Measurements from ENCODE around the gene CDC23. TPM values are rescaled to one million over a fixed set of nuclear protein-coding genes. Genes with fewer than 3 reads are reported as not detected.
"Not testable (repeated sequence)": the region's sequence is repeated elsewhere in the genome, so short reads cannot be mapped to it uniquely, and the experiment has no call there.

Gene CDC23
- 31.8 and 35.0 TPM in 2 replicates for total RNA-seq

- DNase-seq (ENCODE audit: low read depth) = peak; percentile 99
Observed at GRCh38 chr5:138213161-138214029, at the start of gene CDC23. Gene CDC23, minus strand, starts transcription at chr5:138213323. Its CDS starts 11 bp downstream, at chr5:138213312.

- DNase-seq (ENCODE audit: low read depth) = no peak
Observed at GRCh38 chr5:138258704-138259292, 45.7 kb upstream of the CDC23 start.

GRCh38 chr5:138257583-138257982 is 44.5 kb upstream of the CDC23 start:
- no peak for DNase-seq (ENCODE audit: low read depth)

GRCh38 chr5:138252944-138253343 is 39.8 kb upstream of the CDC23 start:
- no peak for DNase-seq (ENCODE audit: low read depth)

GRCh38 chr5:138247800-138248199 is 34.7 kb upstream of the CDC23 start:
- not testable (repeated sequence) for DNase-seq (ENCODE audit: low read depth)

DNA sequence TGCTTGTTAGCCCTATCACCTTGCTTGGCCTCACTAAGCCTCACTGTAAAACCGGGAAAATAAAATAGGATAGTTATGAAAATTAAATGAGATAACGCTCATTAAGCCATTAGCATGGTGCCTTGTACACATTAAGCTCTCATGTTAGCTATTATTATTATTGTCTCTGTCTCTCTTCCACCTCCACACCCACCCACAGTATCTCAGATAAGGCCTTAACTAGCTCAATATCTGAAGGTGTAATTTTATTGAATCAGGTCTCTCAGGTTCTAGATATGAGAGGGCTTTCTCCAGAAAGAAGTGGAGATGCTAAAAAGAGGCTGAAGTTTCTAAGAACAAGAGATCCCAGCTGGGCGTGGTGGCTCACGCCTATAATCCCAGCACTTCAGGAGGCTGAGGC is 33.7 kb upstream of the CDC23 start:
- no peak for DNase-seq (ENCODE audit: low read depth)

GRCh38 chr5:138246334-138246733 is 33.2 kb upstream of the CDC23 start:
- DNase-seq (ENCODE audit: low read depth) = no peak

GRCh38 chr5:138245717-138246116 is 32.6 kb upstream of the CDC23 start:
- DNase-seq (ENCODE audit: low read depth) = no peak

DNA sequence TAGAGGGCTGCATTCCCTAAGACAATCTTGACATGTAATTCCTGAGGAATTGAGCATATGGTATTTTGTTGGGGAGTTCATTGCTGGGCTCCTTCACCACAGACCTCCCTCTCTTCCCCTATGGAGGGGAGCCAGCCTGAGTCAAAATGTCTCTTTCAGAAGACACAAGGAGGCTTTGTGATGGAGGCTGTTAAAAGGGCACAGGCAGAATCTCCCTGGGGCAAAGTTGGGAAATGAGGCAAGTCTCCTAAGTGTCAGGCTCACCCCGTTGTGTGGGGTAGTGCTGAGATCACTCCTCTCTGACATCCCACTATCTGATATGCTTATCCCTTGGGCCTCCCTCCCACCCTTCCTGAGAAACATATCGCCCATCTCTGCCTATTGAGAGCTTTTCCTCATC is 30.7 kb upstream of the CDC23 start:
- no peak for DNase-seq (ENCODE audit: low read depth)

- peak; percentile 14 for DNase-seq (ENCODE audit: low read depth)
Observed at GRCh38 chr5:138241688-138242571, 28.8 kb upstream of the CDC23 start.

DNA sequence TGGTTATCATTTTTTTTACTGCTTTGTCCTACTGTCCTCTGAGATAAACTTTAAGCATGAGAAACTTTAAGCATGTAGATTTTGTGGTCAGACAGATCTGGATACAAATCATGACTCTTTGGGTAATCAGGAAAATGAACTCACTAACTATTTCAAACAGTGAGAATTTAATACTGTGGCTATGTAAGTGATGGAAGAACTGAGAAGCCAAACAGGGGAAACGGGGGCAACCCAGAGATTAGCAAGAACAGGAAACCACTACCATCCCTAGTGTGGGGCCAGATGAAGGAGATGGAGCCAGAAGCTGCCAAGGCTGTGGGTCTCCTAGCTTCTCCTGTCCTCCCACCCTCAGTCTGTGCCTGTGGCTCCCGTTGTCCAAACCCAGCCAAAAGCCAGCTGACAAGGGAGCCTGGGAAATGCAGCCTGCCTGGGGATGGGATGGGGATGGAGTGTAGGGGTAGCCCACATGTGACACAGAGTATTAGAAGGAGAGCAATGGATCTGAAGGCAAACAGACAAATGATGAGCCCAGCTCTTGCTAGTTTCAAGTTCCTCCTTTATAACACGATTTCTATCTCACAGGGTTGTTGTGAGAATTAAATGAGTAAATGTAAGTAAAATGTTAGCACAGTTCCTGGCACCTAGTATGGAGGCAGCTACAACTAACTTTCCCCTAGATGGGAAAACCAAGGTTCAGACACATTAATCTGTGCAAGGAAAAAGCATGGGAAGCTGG is 27.7 kb upstream of the CDC23 start:
- no peak for DNase-seq (ENCODE audit: low read depth)

DNA sequence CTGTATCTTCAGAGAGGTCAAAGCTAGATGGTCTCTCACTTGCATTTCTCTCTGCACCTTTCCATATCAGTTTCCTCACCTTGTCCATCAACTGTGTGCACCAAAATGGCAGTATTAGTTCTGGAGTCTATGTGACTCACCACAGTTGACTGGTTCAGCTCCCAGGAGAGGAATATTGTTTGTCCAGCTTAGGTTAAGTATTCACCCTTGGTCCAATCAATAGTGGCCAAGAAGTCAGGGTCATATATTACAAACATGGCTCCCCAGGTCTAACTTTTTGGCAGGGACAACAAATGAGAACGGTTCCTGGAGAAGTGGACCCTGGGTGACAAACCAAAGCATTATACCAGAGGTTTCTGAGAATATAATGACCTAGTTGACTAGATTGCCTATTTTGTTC is 24.9 kb upstream of the CDC23 start:
- no peak for DNase-seq (ENCODE audit: low read depth)

GRCh38 chr5:138234651-138235050 is 21.5 kb upstream of the CDC23 start:
- no peak for DNase-seq (ENCODE audit: low read depth)

GRCh38 chr5:138233280-138233679 is 20.2 kb upstream of the CDC23 start:
- no peak for DNase-seq (ENCODE audit: low read depth)

- peak; percentile 43 for DNase-seq (ENCODE audit: low read depth)
Observed at GRCh38 chr5:138230981-138231589, 18.0 kb upstream of the CDC23 start.

DNA sequence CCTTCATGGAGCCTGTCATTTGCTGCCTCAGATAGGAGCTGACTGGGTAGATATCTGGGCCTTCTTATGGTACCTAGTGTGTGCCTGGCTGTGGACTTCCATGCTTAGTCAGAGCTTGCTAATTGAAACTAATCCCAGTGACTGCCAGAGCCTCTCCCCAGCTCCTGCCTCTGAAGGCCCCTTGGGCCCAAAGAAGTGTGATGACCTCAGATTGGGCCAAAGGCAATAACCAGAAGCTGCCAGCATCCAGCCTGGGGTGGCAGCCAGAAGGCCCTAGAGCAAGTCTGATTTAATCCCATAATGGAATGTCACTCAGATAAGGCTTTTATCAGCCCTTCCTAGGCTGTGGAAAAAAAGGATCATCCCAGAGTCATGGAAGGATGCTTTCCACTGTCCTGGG is 17.1 kb upstream of the CDC23 start:
- DNase-seq (ENCODE audit: low read depth) = no peak

DNA sequence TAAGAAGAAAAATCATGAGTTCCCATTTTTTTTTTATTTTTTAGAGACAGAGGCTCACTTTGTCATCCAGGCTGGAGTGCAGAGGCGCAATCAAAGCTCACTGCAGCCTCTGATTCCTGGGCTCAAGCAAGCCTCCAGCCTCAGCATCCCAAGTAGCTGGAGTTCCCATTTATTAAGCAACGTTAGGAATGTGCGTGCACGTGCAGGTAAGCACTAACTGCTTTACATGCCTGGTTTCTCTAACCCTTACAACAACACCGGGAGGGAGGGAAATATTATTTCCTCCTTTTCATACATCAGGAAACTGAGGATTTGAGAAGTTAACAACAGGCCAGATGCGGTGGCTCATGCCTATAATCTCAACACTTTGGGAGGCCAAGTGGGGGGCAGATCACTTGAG is 16.3 kb upstream of the CDC23 start:
- no peak for DNase-seq (ENCODE audit: low read depth)

DNA sequence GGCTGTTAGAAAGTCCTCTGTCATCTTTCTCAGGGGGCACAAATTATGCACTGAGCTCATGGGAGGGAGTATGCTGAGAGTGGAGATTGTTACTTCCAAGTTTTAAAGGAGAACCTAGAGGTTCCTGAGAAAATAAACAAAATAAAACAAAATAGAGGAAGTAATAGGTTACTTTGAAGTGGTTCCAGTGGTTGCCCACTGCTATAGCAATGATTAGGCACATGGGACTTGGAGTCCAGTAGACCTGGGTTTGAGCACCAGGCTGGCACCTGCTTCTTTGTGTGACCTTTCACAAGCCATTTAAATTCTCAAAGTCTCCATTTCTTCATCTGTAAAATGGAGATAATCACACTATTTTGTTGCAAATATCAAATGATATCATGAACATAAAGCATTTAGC is 13.8 kb upstream of the CDC23 start:
- no peak for DNase-seq (ENCODE audit: low read depth)

- no peak for DNase-seq (ENCODE audit: low read depth)
Observed at GRCh38 chr5:138224712-138225111, 11.6 kb upstream of the CDC23 start.

DNA sequence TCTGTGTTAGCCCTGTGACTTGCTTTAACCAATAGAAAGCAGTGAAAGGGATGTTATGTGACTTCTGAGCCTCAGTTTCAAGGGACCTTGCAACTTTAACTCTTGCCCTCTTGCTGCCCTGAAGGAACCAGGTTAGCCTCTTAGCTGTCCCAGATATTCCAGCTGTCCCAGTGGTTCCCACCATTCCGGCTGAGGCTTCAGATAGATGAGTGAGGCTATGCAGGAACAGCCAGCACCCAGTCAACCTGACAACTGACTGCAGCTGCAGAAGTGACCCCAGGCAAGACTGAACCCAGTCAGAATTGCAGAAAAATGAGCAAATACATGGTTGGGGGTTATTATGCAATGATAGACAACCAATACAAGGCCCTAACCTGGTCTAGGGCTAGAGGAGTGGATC is 10.4 kb upstream of the CDC23 start:
- DNase-seq (ENCODE audit: low read depth) = no peak

- no peak for DNase-seq (ENCODE audit: low read depth)
Observed at GRCh38 chr5:138216799-138217198, 3.7 kb upstream of the CDC23 start.

Measured in renal cortical epithelial cell (primary cell).